NCI-H187 (cell line): ENCODE results near the gene BANP.
"Not testable (repeated sequence)": the region's sequence is repeated elsewhere in the genome, so short reads cannot be mapped to it uniquely, and the experiment has no call there.

Experiments used
- DNase-seq, 2 experiments: peaks; one replicate each; lab custom pipeline; 2025; lab: John Stamatoyannopoulos, UW

Gene BANP, protein sequence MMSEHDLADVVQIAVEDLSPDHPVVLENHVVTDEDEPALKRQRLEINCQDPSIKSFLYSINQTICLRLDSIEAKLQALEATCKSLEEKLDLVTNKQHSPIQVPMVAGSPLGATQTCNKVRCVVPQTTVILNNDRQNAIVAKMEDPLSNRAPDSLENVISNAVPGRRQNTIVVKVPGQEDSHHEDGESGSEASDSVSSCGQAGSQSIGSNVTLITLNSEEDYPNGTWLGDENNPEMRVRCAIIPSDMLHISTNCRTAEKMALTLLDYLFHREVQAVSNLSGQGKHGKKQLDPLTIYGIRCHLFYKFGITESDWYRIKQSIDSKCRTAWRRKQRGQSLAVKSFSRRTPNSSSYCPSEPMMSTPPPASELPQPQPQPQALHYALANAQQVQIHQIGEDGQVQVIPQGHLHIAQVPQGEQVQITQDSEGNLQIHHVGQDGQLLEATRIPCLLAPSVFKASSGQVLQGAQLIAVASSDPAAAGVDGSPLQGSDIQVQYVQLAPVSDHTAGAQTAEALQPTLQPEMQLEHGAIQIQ

GRCh38 chr16:87950765-87951551 is at the start of gene BANP:
Gene BANP, plus strand, starts transcription at chr16:87951434. Its CDS starts 23,682 bp downstream, at chr16:87975116.
- DNase-seq, result peak; percentile 79 to 82

DNA sequence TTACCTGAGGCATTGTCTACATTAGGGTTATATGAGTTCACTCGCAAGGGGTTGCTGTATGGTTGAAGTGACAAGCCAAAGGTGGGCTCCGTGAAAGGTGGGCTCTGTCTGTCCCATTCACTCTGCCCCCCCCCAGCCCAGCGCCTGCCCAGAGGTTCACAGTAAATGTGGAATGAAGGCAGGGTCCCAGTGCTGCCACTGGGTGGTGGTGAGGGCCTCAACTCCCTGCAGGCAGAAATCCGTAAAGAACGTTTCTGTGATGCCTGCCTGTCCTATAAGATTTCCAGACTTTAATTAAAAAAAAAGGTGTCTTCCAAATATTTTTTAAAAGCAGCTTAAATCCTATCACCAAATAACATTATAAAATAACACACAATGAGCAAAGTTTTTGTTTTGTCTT is 46.3 kb upstream of the BANP start:
- not testable (repeated sequence) for DNase-seq

- not testable (repeated sequence) for DNase-seq
Observed at GRCh38 chr16:87905521-87905920, 45.7 kb upstream of the BANP start.

GRCh38 chr16:87908101-87908500 is 43.1 kb upstream of the BANP start:
- DNase-seq, result not testable (repeated sequence)

DNA sequence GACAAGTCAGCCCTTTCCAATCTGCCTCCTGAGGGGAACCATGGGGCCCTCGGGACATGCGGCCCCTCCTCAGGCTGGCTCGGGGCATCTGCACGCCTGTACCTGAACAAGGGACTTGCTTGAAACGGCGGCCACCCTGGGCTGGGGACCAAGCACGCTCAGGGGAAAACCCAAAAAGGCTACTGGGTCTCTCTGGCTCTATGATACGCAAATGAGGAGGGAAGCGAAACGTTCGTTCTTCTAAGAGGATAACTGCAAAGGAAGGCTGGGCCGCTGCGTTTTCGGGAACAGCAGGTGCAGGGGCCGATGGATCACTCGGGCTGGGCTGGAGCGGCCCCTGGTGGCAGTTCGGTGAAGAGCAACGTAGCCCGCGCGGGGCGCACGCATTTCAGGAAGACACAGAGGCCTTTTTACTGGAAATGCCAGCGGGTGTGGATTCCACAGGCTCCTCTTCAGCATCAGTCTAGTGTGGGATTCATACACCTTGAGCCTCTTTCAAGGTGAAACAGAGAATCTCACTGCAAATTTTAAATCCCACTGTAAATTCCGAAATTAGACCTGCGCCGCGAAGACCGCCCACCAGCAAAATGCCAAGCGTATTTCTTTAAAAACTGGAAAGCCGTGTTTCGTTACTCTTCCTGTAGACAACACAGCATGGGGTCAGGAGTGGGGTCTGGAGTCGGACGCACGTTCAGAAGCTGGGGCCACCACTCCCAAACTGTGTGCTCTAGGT is 41.9 kb upstream of the BANP start:
- DNase-seq, result peak in 1 of 2 experiments; percentile 21

DNA sequence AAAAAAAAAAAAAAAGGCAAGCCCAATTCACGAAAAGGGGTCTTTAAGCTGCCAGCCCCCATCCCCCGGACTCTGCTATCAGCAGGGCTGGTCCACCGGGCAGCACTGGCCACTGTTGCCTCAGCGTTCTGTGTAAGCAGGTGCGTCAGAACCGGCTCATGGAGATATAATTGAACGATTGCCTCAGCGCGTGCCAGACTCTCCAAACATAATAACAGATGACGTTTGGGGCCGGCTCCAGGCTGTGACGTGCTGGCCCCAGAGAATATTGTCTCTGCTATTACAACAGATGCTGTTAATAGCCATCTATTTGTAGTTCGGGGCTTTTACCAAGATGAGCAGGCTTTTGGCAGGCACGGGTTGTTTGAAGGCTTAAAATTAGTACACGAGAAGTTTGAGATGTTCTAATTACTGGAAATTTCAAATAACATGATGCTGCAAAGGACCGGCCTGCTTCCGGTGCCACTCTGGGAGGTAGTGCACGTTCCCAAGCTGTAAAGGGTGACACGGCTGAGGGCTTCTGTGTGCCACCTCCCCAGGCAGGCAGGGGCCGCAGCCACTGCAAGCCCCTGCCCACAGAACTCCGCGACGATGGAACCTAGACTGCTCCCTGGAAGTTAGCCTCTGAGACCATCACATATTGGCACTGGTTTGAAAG is 40.0 kb upstream of the BANP start:
- DNase-seq, result not testable (repeated sequence)

DNA sequence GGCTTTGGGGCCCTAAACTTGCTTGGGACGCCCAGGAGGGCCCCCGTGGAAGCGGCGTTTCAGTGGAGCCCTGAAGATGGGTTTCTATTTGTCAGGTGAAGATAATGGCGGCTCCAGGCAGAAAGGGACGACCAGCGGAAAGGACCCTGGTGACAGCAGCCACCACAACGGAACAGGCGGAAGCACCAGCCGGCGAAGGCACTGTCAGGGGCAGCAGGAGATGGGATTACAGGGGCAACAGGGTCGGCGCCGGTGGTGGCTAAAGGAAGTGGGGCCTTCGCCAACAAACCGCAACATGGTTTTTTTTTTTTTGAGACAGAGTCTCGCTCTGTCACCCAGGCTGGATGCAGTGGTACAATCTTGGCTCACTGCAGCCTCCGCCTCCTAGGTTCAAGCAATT is 38.5 kb upstream of the BANP start:
- not testable (repeated sequence) for DNase-seq

GRCh38 chr16:87914021-87914725 is 37.1 kb upstream of the BANP start:
- DNase-seq, result not testable (repeated sequence)

- no peak for DNase-seq
Observed at GRCh38 chr16:87914812-87915211, 36.4 kb upstream of the BANP start.

GRCh38 chr16:87917503-87917902 is 33.7 kb upstream of the BANP start:
- no peak for DNase-seq

GRCh38 chr16:87918338-87918737 is 32.9 kb upstream of the BANP start:
- DNase-seq, result no peak

DNA sequence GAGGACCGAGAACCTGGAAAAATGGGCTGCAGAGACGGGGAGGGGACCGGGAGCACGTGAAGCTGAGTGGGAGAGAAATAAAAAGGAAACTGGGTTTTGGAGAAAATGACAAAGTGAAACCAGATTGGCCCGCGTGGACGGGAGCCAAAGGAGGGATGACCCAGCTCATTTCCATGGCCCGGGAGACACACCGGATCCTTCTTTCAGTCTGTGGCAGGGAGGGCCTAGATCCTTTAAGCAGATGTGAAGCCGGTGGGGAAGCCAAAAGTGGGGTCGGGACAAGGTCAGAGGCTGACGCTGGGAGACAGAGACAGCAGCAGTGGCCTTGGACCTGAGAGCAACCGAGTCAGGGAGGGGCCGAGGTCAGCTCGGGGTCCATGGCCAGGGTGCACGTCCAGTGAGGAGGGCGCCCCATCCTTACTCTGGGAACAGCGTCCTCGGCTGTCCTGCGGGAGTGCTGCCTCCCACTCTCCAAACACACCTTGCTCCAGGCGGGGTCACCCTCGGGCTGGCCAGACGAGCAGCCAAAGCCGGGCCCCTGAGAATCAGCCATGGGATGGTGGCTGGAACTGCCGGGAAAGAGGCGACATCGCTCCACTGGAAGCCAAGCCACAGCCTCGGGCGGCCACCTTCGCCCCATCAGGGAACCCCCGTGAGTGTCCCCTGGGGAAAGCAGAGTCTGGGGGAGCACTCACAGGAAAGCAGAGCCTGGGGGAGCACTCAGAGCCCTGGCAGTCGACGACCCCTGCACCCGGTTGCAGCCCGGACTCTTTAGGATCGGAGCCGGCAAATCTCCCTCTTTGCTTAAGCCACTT is 32.2 kb upstream of the BANP start:
- DNase-seq, result no peak

- DNase-seq, result no peak
Observed at GRCh38 chr16:87919681-87919994, 31.6 kb upstream of the BANP start.

GRCh38 chr16:87921236-87921773 is 29.9 kb upstream of the BANP start:
- DNase-seq, result no peak

- no peak for DNase-seq
Observed at GRCh38 chr16:87922250-87922871, 28.9 kb upstream of the BANP start.

- peak; percentile 83 to 84 for DNase-seq
Observed at GRCh38 chr16:87924041-87924810, 27.0 kb upstream of the BANP start.

DNA sequence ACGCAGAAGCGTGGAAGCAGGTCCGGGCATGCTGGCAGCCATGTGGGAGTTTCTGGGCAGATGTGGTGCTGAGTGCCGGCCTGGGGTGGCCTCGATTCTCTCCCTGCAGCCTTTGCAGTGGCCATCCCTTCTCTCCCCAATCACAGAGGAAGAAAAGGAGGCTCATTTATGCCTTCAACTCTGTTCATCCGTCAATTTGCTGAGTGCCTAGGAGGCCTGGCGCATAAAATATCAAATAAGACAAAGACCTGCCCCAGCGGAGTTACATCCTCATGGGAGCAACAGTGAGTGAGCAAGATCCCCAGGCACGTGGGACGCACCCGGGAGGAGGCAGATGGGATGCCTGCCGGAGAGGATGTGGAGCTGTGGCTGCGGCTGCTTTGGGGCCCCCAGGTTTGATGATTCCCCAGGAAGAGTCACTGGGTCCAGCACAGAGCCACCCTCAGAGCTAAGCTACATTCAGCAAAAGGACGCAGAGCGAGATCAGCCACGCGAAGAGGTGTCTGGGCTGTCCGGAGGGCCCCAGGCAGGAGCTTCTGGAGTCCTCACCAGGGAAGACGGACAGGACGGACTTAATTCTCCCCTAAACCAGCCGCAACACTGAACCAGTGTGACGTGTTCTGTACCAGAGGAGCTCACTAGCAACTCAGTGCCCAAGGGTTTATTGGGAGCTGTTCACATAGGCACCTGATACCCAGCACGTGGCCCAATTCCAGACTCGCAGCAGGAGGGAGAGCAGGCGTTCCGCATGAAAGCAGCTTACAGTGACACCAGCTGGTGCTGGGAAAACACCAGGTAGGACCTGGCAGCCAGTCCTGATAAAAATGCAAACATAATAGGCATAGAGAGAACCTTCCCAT is 26.2 kb upstream of the BANP start:
- peak; percentile 82 to 83 for DNase-seq
